SKM-1 treated with dmso at 0.1 percent for 144 hours (cell line): ENCODE results near the gene FGF12.
A peak's percentile ranks its signal among the peaks of the same experiment; 100 is the strongest.

ENCODE experiments used
- DNase-seq: peaks from one replicate; lab custom pipeline; 2025; ENCODE audit not compliant: unreplicated experiment; lab: John Stamatoyannopoulos, UW

Gene FGF12

GRCh38 chr3:192129586-192129985 is 597.8 kb downstream of the FGF12 start:
- DNase-seq: no peak

- no peak for DNase-seq
Measured at GRCh38 chr3:192128922-192129321, 598.4 kb downstream of the FGF12 start.

GRCh38 chr3:192128060-192128459 is 599.3 kb downstream of the FGF12 start:
- no peak for DNase-seq

GRCh38 chr3:192122832-192123594 is 604.3 kb downstream of the FGF12 start:
- DNase-seq: peak; percentile 66

GRCh38 chr3:192121923-192122322 is 605.4 kb downstream of the FGF12 start:
- no peak for DNase-seq

GRCh38 chr3:192108820-192109219 is 618.5 kb downstream of the FGF12 start:
- DNase-seq: no peak

GRCh38 chr3:192106543-192106942 is 620.8 kb downstream of the FGF12 start:
- no peak for DNase-seq

- DNase-seq: peak; percentile 45
Measured at GRCh38 chr3:192092388-192093005, 634.8 kb downstream of the FGF12 start.

- no peak for DNase-seq
Measured at GRCh38 chr3:192091831-192092230, 635.5 kb downstream of the FGF12 start.

- DNase-seq: peak; percentile 4
Measured at GRCh38 chr3:192090586-192090985, 636.8 kb downstream of the FGF12 start.
